Measurements from ENCODE around the gene PTHLH.

The PTHLH gene

GRCh38 chr12:27940245-27940644 lies 32.3 kb downstream of the PTHLH start:
- DNase-seq (ENCODE audit: low spot score) (no peak), FAIRE-seq (no peak)

- FAIRE-seq (no peak), DNase-seq (ENCODE audit: low spot score) (no peak)
These were observed 34.8 kb downstream of the PTHLH start for GRCh38 chr12:27937768-27938167.

GRCh38 chr12:27936196-27936595 lies 36.3 kb downstream of the PTHLH start:
- no peak for DNase-seq (ENCODE audit: low spot score)
- no peak for FAIRE-seq

DNA sequence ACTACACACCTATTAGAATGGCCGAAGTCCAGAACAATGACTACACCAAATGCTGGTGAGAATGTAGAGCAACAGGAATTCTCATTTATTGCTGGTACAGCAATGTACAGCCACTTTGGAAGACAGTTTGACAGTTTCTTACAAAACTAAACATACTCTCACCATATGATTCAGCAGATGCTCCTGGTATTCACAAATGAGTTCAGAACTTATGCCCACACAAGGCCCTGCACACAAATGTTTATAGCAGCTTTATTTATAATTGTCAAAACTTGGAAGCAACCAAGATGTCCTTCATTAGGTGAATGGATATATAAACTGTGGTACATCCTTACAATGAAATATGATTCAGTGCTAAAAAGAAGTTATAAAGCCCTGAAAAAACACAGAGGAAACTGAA lies 38.3 kb downstream of the PTHLH start:
- FAIRE-seq: no peak
- DNase-seq (ENCODE audit: low spot score): no peak

- DNase-seq (ENCODE audit: low spot score) (no peak), FAIRE-seq (no peak)
These were observed 41.1 kb downstream of the PTHLH start for GRCh38 chr12:27931390-27931789.

DNA sequence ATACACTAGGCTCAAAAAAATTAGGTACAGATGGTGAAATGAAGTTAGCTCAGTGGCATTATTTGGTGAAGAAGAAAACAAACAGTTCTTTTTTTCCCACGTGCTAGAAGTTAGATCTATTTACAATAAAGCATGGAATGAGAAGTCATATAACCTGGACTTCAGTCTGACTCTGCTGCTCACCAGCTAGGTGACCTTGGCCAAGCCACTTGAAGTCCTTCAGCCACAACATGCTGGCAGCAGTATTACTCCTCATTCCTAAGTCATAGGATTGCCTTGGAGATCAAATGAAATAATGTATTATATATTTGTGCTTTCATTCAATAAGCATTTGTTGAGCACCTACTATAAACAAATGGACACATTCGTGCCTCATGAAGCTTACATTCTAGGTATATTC lies 45.2 kb downstream of the PTHLH start:
- FAIRE-seq: no peak

GRCh38 chr12:27924350-27925135 lies 48.0 kb downstream of the PTHLH start:
- DNase-seq (ENCODE audit: low spot score) (no peak), FAIRE-seq (no peak)

More for the DNA sequence above, 45.2 kb downstream of the PTHLH start:
- DNase-seq (ENCODE audit: low spot score): no peak

- no peak for FAIRE-seq
- DNase-seq (ENCODE audit: low spot score): no peak
These were observed 49.9 kb downstream of the PTHLH start for GRCh38 chr12:27922531-27923139.

- DNase-seq (ENCODE audit: low spot score) (no peak), FAIRE-seq (no peak)
These were observed 52.8 kb downstream of the PTHLH start for GRCh38 chr12:27919671-27920235.

- FAIRE-seq (no peak), DNase-seq (ENCODE audit: low spot score) (no peak)
These were observed 57.0 kb downstream of the PTHLH start for GRCh38 chr12:27915536-27915935.

GRCh38 chr12:27915021-27915420 lies 57.5 kb downstream of the PTHLH start:
- FAIRE-seq (no peak), DNase-seq (ENCODE audit: low spot score) (no peak)

DNA sequence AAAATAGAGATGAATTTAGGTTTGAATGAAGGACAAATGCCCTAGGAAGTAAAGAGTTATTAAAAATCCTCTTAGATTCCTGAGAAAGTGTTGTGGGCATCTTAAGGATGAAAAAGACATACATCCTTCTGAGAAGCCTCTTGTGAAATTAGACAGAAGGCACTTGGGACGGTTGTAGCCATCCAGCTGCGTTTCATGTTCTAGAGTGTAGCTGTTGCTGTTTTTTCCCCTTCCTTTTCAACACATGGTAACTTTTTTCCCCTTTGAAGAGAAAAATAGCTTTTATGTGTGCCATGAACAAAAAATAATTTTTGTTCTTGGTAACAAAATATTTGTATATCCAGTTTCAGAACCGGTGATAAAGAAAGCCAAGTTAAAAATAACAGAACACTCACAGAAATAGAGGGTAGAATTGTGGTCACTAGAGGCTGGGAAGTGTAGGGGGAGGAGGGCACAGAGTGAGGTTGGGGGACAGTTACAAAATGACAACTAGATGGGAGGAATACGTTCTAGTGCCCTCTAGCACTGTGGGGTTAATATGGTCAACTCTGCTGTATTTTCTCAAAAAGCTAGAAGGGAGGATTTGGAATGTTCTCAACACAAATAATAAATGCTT lies 58.4 kb downstream of the PTHLH start:
- no peak for FAIRE-seq
- no peak for DNase-seq (ENCODE audit: low spot score)

GRCh38 chr12:27911397-27911796 lies 61.1 kb downstream of the PTHLH start:
- FAIRE-seq (no peak), DNase-seq (ENCODE audit: low spot score) (no peak)
